NCI-H524 (cell line): ENCODE results near the gene SUGP2.

ENCODE experiments used
- DNase-seq, 2 experiments: peaks; one replicate each; lab custom pipeline; 2025; lab: John Stamatoyannopoulos, UW

The SUGP2 gene

GRCh38 chr19:19033426-19034203 is at the start of gene SUGP2, which contains the start of gene ARMC6:
SUGP2 (minus strand) TSS chr19:19033517; CDS start chr19:19031071, 2,446 bp downstream.
ARMC6 (plus strand) TSS chr19:19033603; CDS start chr19:19034210, 607 bp downstream.
- DNase-seq, result peak; percentile 86 to 96

GRCh38 chr19:19081642-19082151 is 48.4 kb upstream of the SUGP2 start:
- DNase-seq, result no peak

DNA sequence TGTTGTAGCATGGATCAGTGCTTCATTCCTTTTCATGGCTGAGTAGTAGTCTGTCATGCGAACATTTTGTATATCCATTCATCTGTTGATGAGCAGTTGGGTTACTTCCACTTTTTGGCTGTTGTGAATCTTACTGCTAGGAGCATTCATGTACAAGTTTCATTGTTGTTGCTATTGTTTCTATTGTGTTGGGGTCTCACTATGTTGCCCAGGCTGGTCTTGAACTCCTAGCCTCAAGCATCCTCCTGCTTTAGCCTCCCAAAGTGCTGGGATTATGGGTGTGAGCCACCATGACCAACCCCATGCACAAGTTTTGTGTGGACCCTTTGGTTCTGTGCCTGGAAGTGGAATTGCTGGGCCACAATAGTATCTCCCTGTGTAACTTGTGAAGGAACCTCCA is 46.3 kb upstream of the SUGP2 start:
- DNase-seq, result no peak

DNA sequence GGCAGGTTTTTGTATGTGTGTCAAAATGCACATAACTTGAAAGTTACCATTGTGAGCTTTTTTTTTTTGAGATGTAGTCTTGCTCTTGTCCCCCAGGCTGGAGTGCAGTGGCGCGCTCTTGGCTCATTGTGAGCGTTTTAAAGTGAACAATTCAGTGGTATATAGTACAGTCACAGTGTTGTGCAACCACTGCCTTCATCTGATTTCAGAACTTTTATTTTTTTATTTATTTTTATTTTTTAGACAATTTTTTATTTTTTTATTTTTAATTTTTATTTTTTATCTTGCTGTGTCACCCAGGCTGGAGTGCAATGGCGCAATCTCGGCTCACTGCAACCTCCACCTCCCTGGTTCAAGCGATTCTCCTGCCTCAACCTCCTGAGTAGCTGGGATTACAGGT is 45.5 kb upstream of the SUGP2 start:
- no peak for DNase-seq

DNA sequence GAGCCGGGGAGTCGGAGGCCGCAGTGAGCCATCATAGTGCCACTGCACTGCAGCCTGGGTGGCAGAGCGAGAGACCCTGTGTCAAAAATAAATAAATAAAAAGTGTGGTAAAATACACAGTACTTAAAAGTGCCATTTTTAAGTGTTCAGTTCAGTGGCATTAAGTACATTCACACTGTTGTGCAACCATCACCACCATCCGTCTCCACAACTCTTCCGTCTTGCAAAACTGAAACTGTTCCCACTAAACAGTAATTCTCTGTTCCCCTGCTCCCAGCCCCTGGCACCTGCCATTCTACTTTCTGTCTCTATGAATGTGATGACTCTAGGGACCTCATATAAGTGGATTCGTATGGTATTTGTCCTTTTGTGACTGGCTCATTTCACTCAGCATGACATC is 43.8 kb upstream of the SUGP2 start:
- no peak for DNase-seq

- no peak for DNase-seq
Observed at GRCh38 chr19:19076476-19076875, 43.2 kb upstream of the SUGP2 start.

DNA sequence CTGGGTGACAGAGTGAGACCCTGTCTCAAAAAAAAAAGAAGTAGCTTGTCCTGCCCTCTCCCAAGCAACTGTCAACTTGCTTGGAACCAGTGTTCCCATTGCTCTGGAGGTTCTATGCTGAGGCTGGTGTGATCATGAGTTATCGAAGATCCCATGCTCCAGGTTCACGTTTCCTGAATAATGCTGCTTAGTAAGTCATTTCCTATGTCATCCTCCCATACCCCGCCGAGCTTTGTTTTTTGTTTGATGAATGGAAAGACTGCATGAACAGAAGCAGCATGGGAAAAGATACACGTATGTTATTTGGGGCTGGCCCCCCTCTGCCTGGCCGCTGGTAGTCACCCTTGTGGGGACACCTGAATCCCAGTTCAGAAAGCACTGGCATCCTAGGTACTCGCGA is 41.8 kb upstream of the SUGP2 start:
- DNase-seq, result no peak

- DNase-seq, result no peak
Observed at GRCh38 chr19:19074196-19074882, 41.0 kb upstream of the SUGP2 start.

- no peak for DNase-seq
Observed at GRCh38 chr19:19071897-19072296, 38.6 kb upstream of the SUGP2 start.

GRCh38 chr19:19068659-19069654 is 35.6 kb upstream of the SUGP2 start:
- no peak for DNase-seq

GRCh38 chr19:19067276-19068072 is 34.2 kb upstream of the SUGP2 start:
- peak; percentile 67 to 89 for DNase-seq

DNA sequence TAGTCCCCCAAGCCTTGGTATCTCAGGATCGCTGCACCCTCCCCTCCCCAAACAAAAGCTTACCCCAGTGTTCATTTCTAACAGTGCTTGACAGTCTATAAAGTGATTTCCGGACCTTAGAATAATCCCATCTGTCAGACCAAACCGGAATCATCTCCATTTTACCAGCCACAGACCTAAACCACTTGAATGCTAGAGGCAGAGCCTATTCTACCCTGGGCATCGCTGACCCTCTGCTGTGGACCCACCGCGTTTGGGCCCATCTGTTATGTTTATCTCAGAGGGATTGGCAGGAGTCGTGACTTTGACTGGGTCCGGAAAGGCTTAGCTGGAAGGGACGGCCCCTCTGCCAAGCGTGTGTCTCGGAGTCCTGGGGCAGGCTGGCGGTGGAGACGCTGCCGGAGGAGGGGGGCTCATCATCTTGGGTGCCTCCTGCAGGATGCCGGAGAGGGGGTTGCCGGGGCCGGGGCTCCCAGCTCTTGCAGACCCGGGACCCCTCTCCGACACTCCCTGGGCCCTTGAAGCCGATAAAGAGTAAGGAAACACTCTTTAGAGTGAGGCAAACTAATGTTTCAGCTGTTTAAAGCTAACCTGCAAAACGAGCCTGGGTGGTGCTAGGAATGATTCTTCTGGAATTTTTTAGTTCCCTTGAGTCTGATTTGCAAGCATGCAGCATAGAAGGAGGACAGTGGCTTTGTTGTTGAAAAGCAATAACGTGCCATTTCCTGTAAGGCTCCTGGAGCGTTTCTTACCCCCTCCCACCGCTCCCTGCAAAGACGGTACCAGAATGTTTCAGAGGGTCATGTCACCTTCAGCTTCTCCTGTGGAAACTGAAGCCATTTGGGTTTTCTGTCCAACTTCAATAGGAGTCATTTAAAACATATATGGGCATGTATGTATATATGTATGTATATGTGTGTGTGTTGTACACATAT is 31.8 kb upstream of the SUGP2 start:
- peak; percentile 81 to 88 for DNase-seq

- DNase-seq, result peak; percentile 83 to 84
Observed at GRCh38 chr19:19064098-19064722, 30.9 kb upstream of the SUGP2 start.

GRCh38 chr19:19063183-19064097 is 30.1 kb upstream of the SUGP2 start, which contains the start of gene SLC25A42:
SLC25A42 (plus strand) TSS chr19:19063994; CDS start chr19:19096125, 32,131 bp downstream.
- peak; percentile 100 for DNase-seq

DNA sequence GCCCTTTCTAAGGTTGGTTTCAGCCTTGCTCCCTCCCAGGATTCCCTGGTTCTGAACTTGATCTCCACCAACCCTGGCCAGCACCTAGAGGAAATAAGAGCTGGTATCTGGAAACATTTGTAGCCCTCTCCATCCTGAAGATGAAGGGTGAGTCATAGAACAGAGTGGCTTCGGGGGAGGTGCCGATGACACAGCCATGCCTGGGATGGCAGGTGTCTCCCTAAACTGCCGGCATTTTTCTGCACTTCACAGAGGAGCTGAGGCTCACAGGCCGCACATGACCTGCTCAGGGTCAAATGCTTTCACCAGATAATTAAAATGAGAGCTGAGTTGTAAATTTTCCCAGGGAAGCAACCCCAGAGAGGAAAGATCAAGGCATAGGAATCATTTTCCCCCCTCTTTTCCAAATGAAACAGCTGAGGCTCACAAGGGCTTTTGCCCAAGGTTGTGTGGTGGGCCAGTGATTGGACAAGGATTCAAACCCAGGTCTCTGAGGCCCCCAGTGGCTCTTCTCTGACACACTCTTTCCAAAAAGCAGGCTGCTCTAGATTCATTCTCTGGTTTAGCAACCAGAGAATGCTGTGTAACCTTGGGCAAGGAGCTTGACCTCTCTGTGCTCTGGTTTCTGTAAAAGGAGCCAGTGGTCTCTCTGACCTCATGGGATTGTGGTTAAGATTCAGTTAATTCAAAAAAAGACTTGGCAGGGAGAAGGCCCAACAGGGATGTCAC is 29.3 kb upstream of the SUGP2 start:
- DNase-seq, result no peak

DNA sequence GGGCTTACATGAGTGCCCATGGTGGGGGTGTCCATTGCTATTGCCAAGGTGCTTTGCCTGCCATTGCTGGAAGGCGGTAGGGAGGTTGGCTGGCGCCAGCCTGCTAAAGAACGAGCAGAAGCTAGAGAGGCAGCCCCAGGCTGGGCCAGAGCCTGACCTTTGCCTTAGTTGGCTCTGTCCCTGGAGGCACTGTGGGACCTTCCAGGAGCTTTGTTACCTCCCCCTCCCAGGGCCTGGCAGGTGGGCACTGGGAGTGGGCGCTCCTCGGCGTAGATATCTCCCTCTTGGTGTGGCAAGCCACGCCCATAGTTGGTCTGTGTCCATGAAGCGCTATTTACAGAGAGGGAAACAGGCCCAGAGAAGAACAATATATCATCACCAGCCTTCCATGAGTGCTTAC is 28.2 kb upstream of the SUGP2 start:
- DNase-seq, result no peak

GRCh38 chr19:19059837-19060611 is 26.7 kb upstream of the SUGP2 start:
- no peak for DNase-seq
